HepG2 (cell line): Measurements from ENCODE around the gene BCAM. TPM values are rescaled to one million over a fixed set of nuclear protein-coding genes. Genes with fewer than 3 reads are reported as not detected.

Experiments
- AGO2 ChIP-seq: fragments of 200-400 bp; formaldehyde crosslinking; optimal IDR thresholded peaks from 2 replicates; pipeline ENCODE3; 2017; ENCODE audit warnings: mild to moderate bottlenecking, low read depth, low read length, moderate library complexity
- ARID4A ChIP-seq: sonication (generic); formaldehyde crosslinking; IDR thresholded peaks from 2 replicates; pipeline ENCODE4 v1.5.0; 2020; ENCODE audit warnings: mild to moderate bottlenecking, missing genetic modification reagents, borderline replicate concordance
- ELK4 ChIP-seq: sonication (generic); formaldehyde crosslinking; IDR thresholded peaks from 2 replicates; pipeline ENCODE4 v1.9.0; 2021; ENCODE audit warnings: missing genetic modification reagents, borderline replicate concordance
- ETS1 ChIP-seq: sonication (generic); formaldehyde crosslinking; IDR thresholded peaks from 2 replicates; pipeline ENCODE4 v1.4.0; 2020; ENCODE audit warnings: missing genetic modification reagents
- ETV5 ChIP-seq: IDR thresholded peaks from 2 replicates; pipeline ENCODE4 v1.6.1; 2018; ENCODE audit warnings: missing biosample characterization, missing genetic modification reagents, inconsistent platforms, borderline replicate concordance
- HOXA3 ChIP-seq: sonication (generic); formaldehyde crosslinking; IDR thresholded peaks from 2 replicates; pipeline ENCODE4 v1.5.0; 2020; ENCODE audit warnings: missing genetic modification reagents
- JARID2 ChIP-seq: sonication (generic); formaldehyde crosslinking; IDR thresholded peaks from 2 replicates; pipeline ENCODE4 v1.8.1; 2023; ENCODE audit warnings: missing genetic modification reagents, inconsistent platforms; ENCODE audit not compliant: insufficient replicate concordance
- NR2C2 ChIP-seq: sonication (generic); formaldehyde crosslinking; IDR thresholded peaks from 2 replicates; pipeline ENCODE4 v1.4.0; 2020; ENCODE audit warnings: missing genetic modification reagents, mild to moderate bottlenecking, moderate library complexity, borderline replicate concordance
- NR2F2 ChIP-seq: IDR thresholded peaks from 2 replicates; pipeline ENCODE4 v1.6.1; 2012; ENCODE audit warnings: low read depth, inconsistent platforms, borderline replicate concordance
- ZBTB38 ChIP-seq: sonication (generic); formaldehyde crosslinking; IDR thresholded peaks from 2 replicates; pipeline ENCODE4 v1.5.1; 2020; ENCODE audit warnings: mild to moderate bottlenecking, missing genetic modification reagents
- ZFX ChIP-seq: sonication (generic); formaldehyde crosslinking; IDR thresholded peaks from 2 replicates; pipeline ENCODE4 v1.4.0; 2020; ENCODE audit warnings: mild to moderate bottlenecking, low read depth, missing genetic modification reagents, moderate library complexity
- ZNF260 ChIP-seq: sonication (generic); formaldehyde crosslinking; IDR thresholded peaks from 2 replicates; pipeline ENCODE4 v1.4.0; 2020; ENCODE audit warnings: missing genetic modification reagents, low read depth, mild to moderate bottlenecking, borderline replicate concordance
- ZNF589 ChIP-seq: sonication (generic); formaldehyde crosslinking; conservative IDR thresholded peaks from 2 replicates; pipeline ENCODE4 v1.8.0; 2022; ENCODE audit warnings: mild to moderate bottlenecking, moderate library complexity, missing genetic modification reagents
- ZNF646 ChIP-seq: sonication (generic); formaldehyde crosslinking; IDR thresholded peaks from 2 replicates; pipeline ENCODE4 v1.9.0; 2021; ENCODE audit warnings: mild to moderate bottlenecking, missing genetic modification reagents
- ZNF746 ChIP-seq: sonication (generic); formaldehyde crosslinking; IDR thresholded peaks from 2 replicates; pipeline ENCODE4 v1.8.0; 2022; ENCODE audit warnings: mild to moderate bottlenecking, missing genetic modification reagents
- polyA plus RNA-seq, 8 experiments: library from polyadenylated mRNA; depleted of rRNA in 3 of 8; stranded (reverse) in 7 of 8; unstranded in 1 of 8; fragments of >200 nt; fragmentation: Illumina TruSeq in 4 of 8; extraction: Trizol in 4 of 8; gene quantifications; 2 replicates each; pipeline versions ENCODE4 v1.2.1 to v1.2.3, GENCODE V29; 2011 to 2016; ENCODE audit warnings: low read depth in 4 of 8, missing spikeins in 1 of 8, mixed read lengths in 1 of 8; ENCODE audit not compliant: insufficient read depth in 1 of 8
- total RNA-seq, 5 experiments: library from RNA; depleted of rRNA; stranded (reverse); fragments of >200 nt; fragmentation: Illumina TruSeq; extraction: Trizol; gene quantifications; 2 replicates each; pipeline ENCODE4 v1.2.3, GENCODE V29; 2016; ENCODE audit warnings: low read depth in 1 of 5

BCAM gene
- total and polyA plus RNA-seq, 2 of the 13 experiments (the other 11 are each of a cell fraction or from before 2014, with no cell fraction given), result 51.2 to 62.7 TPM

- TF ChIP-seq ETS1 (CRISPR knock-in tag) (no peak), AGO2 (peak; percentile 68), HOXA3 (peak; percentile 48; the same call in 1 of the 2 replicates), ZNF589 (no peak), NR2C2 (CRISPR knock-in tag) (peak; percentile 89), ETV5 (CRISPR knock-in tag) (no peak), ARID4A (0 out of 2 replicates have a peak, but pooled peaks have one; percentile 6), ZNF646 (no peak), ZFX (CRISPR knock-in tag) (no peak), ZNF746 (CRISPR knock-in tag) (no peak), JARID2 (CRISPR knock-in tag) (no peak), ZBTB38 (CRISPR knock-in tag) (peak; percentile 70; the same call in 1 of the 2 replicates), NR2F2 (peak; percentile 42; the same call in 1 of the 2 replicates), ELK4 (no peak), ZNF260 (CRISPR knock-in tag) (no peak)
These were observed 4.4 kb downstream of the BCAM start (continued) for GRCh38 chr19:44813070-44813840.
